Measurements from ENCODE around the gene GPX8. TPM values are rescaled to one million over a fixed set of nuclear protein-coding genes. Genes with fewer than 3 reads are reported as not detected.
A peak's percentile ranks its signal among the peaks of the same experiment; 100 is the strongest.

GPX8 gene
- total and polyA plus RNA-seq, 9 donors = 14.4 to 58.8 (median 29.8) TPM

MicroRNAs within 50 kb of the gene (microRNA counts, 767-probe panel; counts per million panel counts)
- microRNA hsa-miR-449a (530 counts per million, percentile 78 among the panel's probes with 10 or more counts), microRNA hsa-miR-449b-5p (530 counts per million, percentile 78 among the panel's probes with 10 or more counts), microRNA hsa-miR-449c-5p (530 counts per million, percentile 78 among the panel's probes with 10 or more counts)

Small RNA genes within 50 kb of the gene (microRNA-seq; reads per million reads assigned to microRNA genes)
- gene MIR449A (4.2 to 17.5 (median 8.2) reads per million in 3 donors), gene MIR449B (0.32 to 1.1 (median 0.38) reads per million in 3 donors), gene MIR449C (0.38 to 0.89 (median 0.63) reads per million in 3 donors)

Small RNA genes within 50 kb of the gene (small RNA-seq; reads per million reads assigned to genes)
- gene MIR449A = 2.7 reads per million, percentile 75 among the genes with 10 or more reads in this experiment
- not detected for gene MIR449B
- gene MIR449C = 5.8 reads per million, percentile 81 among the genes with 10 or more reads in this experiment

Other genes with a start within 250 kb of the GPX8 start
- under 1 TPM in 4 of 7 donors, not detected in 3; 0.10 to 0.50 (median 0.19) TPM for gene ESM1, start 174.6 kb upstream of the GPX8 start, total RNA-seq
- gene ESM1, start 174.6 kb upstream of the GPX8 start, polyA plus RNA-seq = 1 to 10 TPM in 1 of 2 donors, under 1 TPM in 1; 0.47 to 1.5 TPM
- 1 to 10 TPM in 1 of 7 donors, under 1 TPM in 4, not detected in 2; 0.23 to 1.1 (median 0.77) TPM for gene GZMK, start 135.9 kb upstream of the GPX8 start, total RNA-seq
- 1 to 10 TPM in 1 of 2 donors, under 1 TPM in 1; 0.47 to 9.5 TPM for gene GZMK, start 135.9 kb upstream of the GPX8 start, polyA plus RNA-seq
- 1 to 10 TPM in 2 of 7 donors, under 1 TPM in 4, not detected in 1; 0.51 to 1.8 (median 0.96) TPM for gene GZMA, start 57.5 kb upstream of the GPX8 start, total RNA-seq
- gene GZMA, start 57.5 kb upstream of the GPX8 start, polyA plus RNA-seq = 10 to 100 TPM in 1 of 2 donors, 1 to 10 TPM in 1; 1.5 to 12.9 TPM
- 10 to 100 TPM in 1 of 7 donors, under 1 TPM in 4, not detected in 2; 0.12 to 10.7 (median 0.24) TPM for gene CDC20B, start 13.0 kb downstream of the GPX8 start, total RNA-seq
- not detected for gene CDC20B, start 13.0 kb downstream of the GPX8 start, polyA plus RNA-seq
- 1 to 10 TPM in 1 of 7 donors, under 1 TPM in 1, not detected in 5; 0.10 to 1.5 TPM for gene MCIDAS, start 67.1 kb downstream of the GPX8 start, total RNA-seq
- gene MCIDAS, start 67.1 kb downstream of the GPX8 start, polyA plus RNA-seq = not detected
- 10 to 100 TPM in 1 of 7 donors, 1 to 10 TPM in 4, under 1 TPM in 2; 0.36 to 11.8 (median 1.7) TPM for gene CCNO, start 73.4 kb downstream of the GPX8 start, total RNA-seq
- gene CCNO, start 73.4 kb downstream of the GPX8 start, polyA plus RNA-seq = 1 to 10 TPM in 1 of 2 donors, under 1 TPM in 1; 0.13 to 1.1 TPM
- gene DHX29, start 147.5 kb downstream of the GPX8 start, total RNA-seq = 10 to 100 TPM; 18.4 to 25.2 (median 21.5) TPM
- 10 to 100 TPM; 13.1 to 14.1 TPM for gene DHX29, start 147.5 kb downstream of the GPX8 start, polyA plus RNA-seq
- 10 to 100 TPM; 56.8 to 65.3 (median 62.6) TPM for gene MTREX, start 147.8 kb downstream of the GPX8 start, total RNA-seq
- gene MTREX, start 147.8 kb downstream of the GPX8 start, polyA plus RNA-seq = 10 to 100 TPM; 24.3 to 39.1 TPM